LNCaP clone FGC (cell line): ENCODE results near the gene PAF1.
A peak's percentile ranks its signal among the peaks of the same experiment; 100 is the strongest.

ENCODE experiments used
- DNase-seq: peaks from one replicate; pipeline ENCODE4 v3.0.0-alpha.2; 2011; ENCODE audit warnings: low read depth
- H3K4me3 ChIP-seq: 2 replicates; pipeline ENCODE4 v1.5.1; 2011; ENCODE audit warnings: mild to moderate bottlenecking, low read depth, low read length, control low read depth
- CTCF ChIP-seq: IDR thresholded peaks from 2 replicates; pipeline ENCODE4 v1.5.1; 2012; ENCODE audit warnings: mild to moderate bottlenecking; ENCODE audit not compliant: control insufficient read depth, insufficient read depth; ENCODE audit errors: extremely low read depth

The PAF1 gene

GRCh38 chr19:39433480-39434079 lies 42.7 kb upstream of the PAF1 start:
- TF ChIP-seq CTCF, result no peak
- H3K4me3 ChIP-seq, result peak overlapping the region; percentile 89
- DNase-seq, result no peak

- no peak for TF ChIP-seq CTCF
- DNase-seq, result no peak
- H3K4me3 ChIP-seq, result no peak overlapping the region
Measured at GRCh38 chr19:39432677-39433025, 41.7 kb upstream of the PAF1 start.

GRCh38 chr19:39430675-39431593 lies 40.0 kb upstream of the PAF1 start:
- TF ChIP-seq CTCF, result no peak
- H3K4me3 ChIP-seq, result 0 out of 2 replicates have a peak overlapping the region, but pooled peaks have one; percentile 3
- peak; percentile 99 for DNase-seq

GRCh38 chr19:39428283-39429112 lies 37.6 kb upstream of the PAF1 start:
- DNase-seq, result no peak
- no peak overlapping the region for H3K4me3 ChIP-seq
- TF ChIP-seq CTCF, result no peak

GRCh38 chr19:39427707-39428106 lies 36.8 kb upstream of the PAF1 start:
- TF ChIP-seq CTCF, result no peak
- DNase-seq, result no peak
- no peak overlapping the region for H3K4me3 ChIP-seq

GRCh38 chr19:39426170-39426569 lies 35.3 kb upstream of the PAF1 start:
- H3K4me3 ChIP-seq, result no peak overlapping the region
- DNase-seq, result no peak
- TF ChIP-seq CTCF, result no peak
